Fibroblast of gingiva (primary cell): Measurements from ENCODE around the gene PTGER2.

Experiments used
- DNase-seq: peaks from one replicate; pipeline ENCODE4 v3.0.0-alpha.2; 2011; ENCODE audit warnings: low read depth

The PTGER2 gene, protein sequence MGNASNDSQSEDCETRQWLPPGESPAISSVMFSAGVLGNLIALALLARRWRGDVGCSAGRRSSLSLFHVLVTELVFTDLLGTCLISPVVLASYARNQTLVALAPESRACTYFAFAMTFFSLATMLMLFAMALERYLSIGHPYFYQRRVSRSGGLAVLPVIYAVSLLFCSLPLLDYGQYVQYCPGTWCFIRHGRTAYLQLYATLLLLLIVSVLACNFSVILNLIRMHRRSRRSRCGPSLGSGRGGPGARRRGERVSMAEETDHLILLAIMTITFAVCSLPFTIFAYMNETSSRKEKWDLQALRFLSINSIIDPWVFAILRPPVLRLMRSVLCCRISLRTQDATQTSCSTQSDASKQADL

DNA sequence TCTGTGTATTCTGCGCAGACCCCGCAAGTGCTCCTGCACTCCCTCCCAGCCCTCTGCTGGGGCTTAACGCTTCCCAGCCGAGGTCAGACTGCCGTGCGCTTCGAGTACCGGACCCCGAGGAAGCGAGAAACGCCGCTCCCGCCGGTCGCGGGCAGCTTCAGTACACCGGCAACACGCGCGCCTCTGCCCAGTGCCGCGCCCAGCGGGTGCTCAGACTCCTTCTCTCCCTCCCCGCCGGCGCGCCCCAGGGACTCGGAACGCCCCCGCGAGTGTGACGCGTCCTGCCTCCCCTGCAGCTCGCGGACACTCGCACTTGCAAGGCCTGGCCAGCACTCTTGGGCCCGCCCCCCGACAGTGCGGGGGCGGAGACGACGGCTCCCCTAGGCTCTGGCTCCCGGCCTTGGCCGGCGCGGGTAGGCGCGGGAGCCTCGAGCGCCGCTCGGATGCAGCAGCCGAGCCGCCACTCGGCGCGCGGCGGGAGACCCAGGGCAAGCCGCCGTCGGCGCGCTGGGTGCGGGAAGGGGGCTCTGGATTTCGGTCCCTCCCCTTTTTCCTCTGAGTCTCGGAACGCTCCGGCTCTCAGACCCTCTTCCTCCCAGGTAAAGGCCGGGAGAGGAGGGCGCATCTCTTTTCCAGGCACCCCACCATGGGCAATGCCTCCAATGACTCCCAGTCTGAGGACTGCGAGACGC lies at the start of gene PTGER2:
Gene PTGER2 (plus strand): TSS at position 410 of the 692 bp plus-strand sequence. CDS start 237 bp downstream, at position 647.
- peak; percentile 99 for DNase-seq

DNA sequence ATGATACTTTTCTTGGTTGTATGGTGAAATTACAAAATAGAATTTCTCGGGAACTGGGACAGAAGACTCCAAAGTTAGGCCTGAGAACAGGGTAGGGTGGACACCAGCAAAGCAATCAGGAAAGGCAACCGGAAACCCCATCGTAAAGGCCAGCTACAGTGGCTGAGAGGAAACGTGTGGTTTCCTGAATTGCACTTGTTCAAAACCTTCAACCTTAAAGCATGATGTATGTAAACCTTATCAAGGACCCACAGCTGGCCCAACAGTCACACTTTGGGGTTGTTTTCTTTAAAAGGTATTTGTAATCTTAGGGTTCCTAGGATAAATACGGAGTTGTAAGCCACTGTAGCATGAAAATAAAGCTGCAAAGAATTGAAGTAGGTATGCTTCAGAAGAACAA lies 48.9 kb upstream of the PTGER2 start:
- DNase-seq: no peak

DNA sequence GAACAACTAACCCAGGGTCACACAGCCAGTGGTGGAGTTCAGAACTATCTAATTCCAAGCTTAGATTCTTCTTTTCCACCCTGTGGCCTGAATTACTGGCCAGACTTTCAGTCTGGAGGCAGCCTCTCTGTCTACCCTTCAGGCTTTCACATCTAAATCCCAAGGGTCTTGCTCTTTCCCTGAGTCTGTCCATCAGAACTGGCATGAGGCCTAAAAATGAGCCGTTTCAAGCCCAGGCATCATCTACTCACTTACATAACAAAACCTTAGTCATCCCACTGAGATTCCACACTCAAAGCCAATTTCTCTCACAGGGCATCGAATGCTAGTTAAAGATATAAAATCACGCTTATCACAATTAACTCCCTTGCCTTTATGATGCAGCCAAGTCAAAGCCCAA lies 47.9 kb upstream of the PTGER2 start:
- peak; percentile 87 for DNase-seq

DNA sequence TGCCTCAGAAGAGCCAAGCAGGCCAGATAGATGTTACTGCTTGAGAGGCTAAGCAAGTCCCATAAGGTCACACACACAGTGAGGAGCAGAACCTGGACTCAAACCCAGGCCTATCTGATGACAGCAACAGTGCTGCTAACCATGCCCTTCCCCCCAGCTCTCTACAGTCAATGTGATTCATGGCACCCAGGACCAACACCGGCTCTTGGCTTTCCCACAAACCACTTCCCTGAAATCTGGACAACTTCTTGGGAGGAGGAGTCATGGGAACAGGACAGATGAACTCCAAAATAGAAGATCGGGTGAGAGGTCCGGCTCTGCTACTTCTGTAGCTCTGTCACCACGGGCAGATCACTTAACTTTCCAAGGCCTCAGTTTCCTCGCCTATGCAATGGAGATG lies 47.3 kb upstream of the PTGER2 start:
- DNase-seq: no peak

DNA sequence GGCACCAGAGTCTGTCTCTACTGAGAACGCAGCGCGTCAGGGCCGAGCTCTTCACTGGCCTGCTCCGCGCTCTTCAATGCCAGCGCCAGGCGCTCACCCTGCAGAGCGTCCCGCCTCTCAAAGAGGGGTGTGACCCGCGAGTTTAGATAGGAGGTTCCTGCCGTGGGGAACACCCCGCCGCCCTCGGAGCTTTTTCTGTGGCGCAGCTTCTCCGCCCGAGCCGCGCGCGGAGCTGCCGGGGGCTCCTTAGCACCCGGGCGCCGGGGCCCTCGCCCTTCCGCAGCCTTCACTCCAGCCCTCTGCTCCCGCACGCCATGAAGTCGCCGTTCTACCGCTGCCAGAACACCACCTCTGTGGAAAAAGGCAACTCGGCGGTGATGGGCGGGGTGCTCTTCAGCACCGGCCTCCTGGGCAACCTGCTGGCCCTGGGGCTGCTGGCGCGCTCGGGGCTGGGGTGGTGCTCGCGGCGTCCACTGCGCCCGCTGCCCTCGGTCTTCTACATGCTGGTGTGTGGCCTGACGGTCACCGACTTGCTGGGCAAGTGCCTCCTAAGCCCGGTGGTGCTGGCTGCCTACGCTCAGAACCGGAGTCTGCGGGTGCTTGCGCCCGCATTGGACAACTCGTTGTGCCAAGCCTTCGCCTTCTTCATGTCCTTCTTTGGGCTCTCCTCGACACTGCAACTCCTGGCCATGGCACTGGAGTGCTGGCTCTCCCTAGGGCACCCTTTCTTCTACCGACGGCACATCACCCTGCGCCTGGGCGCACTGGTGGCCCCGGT lies 46.4 kb upstream of the PTGER2 start, which contains the start of gene PTGDR:
Gene PTGDR (plus strand): TSS at position 198 of the 778 bp plus-strand sequence. CDS start 117 bp downstream, at position 315.
- DNase-seq: peak; percentile 5

DNA sequence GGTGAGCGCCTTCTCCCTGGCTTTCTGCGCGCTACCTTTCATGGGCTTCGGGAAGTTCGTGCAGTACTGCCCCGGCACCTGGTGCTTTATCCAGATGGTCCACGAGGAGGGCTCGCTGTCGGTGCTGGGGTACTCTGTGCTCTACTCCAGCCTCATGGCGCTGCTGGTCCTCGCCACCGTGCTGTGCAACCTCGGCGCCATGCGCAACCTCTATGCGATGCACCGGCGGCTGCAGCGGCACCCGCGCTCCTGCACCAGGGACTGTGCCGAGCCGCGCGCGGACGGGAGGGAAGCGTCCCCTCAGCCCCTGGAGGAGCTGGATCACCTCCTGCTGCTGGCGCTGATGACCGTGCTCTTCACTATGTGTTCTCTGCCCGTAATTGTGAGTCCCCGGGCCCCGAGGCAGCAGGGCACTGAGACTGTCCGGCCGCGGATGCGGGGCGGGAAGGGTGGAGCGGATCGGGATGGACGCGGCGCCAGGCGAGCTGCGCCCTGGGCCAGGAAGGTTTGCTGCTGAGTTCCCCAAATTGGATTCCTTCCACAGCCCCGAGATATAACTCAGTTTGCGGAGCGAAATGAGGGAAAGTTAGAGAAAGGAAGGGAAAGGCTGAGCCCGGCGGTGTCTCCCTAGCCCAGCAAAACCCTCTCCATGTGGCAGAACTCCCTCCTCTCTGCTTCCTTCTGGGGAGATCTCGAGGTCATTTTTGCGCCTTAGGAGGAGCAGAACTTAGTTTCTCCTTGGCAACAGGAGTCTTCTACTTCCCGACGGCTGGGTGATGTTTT lies 45.6 kb upstream of the PTGER2 start:
- DNase-seq: peak; percentile 23

DNA sequence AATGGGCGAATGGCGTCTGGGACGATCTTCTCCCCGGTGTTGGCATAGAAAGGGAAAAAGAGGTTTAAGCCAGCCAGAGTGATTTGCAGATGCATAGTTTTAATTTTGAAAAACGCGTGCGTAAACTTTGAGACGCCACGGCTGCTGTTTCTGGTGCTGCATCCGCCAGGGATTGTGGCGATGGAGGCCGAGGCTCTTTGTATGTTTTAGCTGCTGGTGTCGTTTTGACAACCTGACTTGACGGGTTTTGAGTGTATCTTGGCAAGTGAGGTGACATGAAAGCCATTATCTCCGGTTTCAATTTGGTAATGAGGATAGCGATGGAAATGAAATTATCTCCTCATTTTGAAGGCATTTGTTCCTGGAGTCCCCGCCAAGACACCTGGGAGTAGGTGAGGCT lies 45.0 kb upstream of the PTGER2 start:
- no peak for DNase-seq

DNA sequence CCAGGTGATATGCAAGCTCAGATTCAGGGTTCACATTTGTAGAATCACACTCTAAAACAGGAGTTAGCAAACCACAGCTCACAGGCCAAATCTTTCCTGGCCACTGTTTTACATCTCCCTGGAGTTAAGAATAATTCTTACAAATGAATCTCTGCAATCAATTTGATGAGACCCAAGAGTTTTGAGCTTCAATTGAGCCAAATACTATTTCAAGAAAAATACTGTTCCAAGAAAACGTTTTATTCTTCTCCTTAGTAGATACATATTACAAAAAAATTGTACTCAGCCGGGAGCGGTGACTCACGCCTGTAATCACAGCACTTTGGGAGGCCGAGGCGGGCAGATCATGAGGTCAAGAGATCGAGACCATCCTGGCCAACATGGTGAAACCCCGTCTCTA lies 44.1 kb upstream of the PTGER2 start:
- DNase-seq: no peak

DNA sequence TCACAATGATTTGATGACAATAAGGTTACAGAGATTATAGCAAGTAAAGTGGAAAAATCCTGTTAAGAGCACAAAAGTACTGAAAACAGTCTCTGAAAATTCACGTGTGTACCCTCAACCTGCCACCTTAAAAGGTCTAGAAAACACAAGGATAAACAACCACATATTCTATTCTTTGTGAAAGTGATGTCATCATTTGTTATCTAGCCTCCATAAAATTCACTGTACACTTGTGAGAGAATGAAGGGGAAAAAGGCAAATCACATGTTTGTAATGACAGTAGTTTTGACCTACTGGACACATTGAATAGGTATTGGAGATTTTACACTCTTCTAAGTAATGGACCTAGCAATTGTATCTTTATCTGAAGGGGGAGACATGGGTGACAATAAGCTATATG lies 42.6 kb upstream of the PTGER2 start:
- no peak for DNase-seq

DNA sequence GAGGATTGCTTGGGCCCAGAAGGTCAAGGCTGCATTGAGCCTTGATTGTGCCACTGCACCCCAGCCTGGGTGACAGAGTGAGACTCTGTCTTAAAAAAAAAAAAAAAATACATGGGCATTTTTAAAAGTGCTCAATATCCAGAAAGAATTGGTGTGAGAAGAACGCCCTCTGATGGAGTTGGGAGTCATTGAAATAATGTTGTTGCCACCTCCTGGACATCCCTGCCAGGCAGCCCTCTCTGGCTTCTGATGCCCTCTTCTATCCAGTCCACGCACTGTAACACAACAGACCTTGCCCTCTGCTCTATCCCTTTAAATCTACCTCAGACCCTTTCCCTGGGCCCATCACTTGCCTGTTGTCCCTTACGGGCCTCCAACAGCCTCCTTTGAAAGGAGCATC lies 41.7 kb upstream of the PTGER2 start:
- DNase-seq: peak; percentile 50

DNA sequence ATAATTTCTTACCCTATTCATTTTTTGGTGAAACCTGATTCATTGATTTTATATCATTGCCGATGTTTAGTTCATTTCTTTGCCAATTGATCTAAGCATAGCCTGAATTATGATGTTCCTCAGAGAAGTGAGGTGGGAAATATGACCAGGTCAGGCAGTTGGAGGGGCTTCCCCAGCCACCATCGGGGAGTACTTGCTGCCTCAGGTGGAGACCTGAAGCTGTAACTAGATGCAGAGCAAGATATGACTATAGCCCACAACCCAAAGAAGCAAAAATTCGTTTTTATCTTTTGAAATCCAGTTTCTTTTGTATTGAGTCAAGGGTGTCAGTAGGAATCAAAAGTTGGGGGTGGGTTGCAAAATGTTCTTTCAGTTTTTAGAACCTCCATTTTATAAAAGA lies 38.7 kb upstream of the PTGER2 start:
- DNase-seq: no peak

DNA sequence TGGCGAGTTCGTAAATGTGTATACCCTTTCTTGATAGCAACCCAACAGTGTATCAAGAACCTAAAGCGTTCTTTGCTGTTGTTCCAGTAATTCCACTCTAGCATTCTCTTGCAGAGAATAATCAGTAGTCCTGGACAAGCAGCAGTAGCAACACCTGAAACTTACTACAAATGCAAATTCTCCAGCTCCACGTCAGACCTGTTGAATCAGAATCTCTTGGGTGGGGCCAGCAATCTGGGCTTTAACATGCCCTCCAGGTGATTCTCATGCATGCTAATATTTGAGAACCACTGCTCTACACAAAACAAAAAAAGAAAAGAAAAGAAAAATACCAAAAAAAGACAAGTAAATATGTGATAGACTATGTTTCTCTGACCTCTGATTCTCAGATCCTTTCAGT lies 36.6 kb upstream of the PTGER2 start:
- DNase-seq: no peak

DNA sequence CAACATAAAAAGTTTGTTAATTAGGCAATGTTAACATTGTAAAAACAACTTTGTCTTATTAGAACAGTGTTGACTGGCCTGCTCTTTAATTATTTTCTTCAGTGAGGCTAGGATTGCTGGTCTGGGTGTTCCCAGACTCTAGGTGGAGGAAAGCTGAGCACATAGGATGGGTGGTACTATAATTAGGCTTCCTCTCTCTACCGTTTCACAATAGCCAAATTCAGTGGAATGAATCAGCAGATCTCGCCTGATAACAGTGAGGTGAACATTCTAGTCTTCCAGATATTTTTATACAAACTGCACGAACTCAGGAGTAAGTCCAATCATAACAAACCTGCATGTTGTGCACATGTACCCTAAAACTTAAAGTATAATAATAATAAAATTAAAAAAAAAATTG lies 34.7 kb upstream of the PTGER2 start:
- no peak for DNase-seq

DNA sequence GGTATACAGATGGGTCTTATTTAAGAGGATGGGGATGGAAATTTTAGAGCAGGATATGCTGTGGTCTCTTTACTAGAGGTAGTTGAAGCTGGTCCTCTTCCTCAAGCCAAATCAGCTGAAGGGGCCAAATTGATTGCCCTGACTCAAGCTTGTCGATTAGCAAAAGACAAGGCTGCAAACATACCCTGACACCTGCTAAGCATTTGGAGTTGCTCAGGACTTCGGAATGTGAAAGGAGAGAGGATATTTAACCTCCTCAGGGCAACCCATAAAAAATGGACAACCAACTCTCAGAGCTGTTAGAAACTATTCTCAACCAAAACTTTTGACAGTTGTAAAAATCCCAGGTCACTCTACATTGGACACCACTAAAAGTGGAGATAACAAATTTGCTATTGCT lies 31.0 kb upstream of the PTGER2 start:
- no peak for DNase-seq

DNA sequence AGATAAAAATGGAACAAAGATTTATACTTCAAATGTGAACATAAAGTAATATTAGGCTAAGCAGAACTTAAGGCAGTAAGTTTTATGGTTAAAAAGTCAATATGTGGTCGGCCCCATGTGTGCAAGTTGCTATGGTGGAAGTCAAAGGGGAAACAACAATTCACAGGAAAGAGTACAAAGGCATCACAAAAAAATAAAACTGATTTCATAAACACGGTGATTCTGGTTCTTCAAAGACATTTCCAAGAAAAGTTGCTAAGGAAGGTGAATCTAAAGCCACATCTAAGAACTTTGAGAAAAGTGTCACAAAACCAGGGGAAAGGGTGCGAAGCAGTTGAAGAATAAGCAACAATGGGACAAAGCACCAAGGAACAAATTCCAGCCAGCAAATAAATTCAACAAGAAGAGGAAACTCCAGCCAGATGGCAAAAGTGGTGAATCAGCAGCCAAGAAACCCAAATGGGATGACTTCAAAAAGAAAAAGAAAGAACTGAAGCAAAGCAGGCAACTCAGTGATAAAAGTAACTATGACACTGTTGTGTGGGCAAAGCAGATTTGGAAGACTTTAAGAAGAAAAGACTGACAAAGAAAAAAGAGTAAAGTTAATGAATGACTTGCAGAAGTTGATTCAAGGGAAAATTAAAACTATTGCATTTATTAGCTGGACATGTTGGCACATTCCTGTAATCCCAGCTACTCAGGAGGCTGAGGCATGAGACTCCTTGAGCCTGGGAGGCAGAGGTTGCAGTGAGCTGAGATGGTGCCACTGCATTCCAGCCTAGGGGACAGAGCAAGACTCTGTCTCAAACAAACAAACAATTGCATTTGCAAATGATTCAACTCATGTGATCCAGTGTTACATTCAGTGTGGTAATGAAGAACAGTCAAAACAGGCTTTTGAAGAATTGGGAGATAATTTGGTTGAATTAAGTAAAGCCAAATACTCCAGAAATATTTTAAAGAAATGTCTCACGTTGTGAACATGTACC lies 27.2 kb upstream of the PTGER2 start:
- peak; percentile 71 for DNase-seq

DNA sequence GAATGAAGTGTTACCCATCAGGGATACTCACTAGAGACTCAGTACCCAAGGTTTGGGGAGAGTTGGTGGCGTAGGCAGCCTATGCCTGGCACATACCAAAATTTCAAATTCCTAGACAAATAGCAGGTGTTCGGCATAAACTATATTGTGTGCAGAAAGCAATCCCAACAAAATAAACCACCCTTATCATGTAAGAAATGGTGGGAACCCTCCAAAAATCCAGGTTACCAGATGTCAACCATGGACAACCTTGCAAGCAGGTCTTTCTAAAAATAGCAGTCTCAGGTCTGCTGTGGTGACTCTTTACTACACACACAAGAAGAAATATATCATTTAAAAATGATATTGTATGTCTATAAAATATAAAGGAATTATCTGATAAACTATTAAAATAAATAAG lies 17.7 kb upstream of the PTGER2 start:
- DNase-seq: no peak

DNA sequence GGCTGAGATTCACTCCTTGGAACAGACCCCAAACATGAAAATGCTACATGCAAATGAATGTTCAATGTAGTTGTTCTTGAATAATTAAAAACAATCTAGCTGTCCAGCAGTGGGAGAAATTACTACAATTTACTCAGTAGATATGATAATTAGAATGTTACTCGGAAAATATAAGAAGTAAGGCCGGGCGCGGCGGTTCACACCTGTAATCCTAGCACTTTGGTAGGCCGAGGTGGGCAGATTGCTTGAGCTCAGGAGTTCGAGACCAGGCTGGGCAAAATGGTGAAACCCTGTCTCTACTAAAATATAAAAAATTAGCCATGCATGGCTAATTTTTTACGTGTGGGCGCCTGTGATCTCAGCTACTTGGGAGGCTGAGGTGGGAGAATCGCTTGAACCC lies 15.3 kb upstream of the PTGER2 start:
- DNase-seq: no peak

DNA sequence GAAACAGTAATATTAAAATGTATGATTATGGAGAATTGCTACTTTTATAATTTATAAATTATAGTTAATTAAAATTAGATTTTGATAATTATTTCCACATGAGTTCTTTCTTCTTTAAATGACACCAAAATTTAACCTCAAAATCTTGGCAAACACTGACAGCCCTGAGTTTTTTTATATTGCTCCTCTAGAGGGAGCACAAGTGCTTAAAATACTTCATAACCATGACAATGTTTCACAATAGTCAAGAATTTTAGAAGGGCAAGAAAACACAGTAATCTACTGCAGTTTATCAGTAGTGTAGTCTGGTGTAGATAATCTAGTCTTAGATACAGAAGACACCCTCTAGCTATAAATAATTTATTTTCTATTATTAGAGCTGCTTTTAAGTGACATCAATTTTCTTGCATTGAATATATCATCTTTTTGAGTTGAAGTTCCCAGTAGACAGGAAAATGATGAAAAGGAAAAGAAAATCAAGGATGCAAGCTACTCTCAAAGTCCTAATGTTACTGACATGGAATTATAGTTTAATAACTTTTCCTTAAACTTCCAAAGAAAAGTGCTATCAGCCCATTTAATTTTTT lies 14.3 kb upstream of the PTGER2 start:
- peak; percentile 57 for DNase-seq

DNA sequence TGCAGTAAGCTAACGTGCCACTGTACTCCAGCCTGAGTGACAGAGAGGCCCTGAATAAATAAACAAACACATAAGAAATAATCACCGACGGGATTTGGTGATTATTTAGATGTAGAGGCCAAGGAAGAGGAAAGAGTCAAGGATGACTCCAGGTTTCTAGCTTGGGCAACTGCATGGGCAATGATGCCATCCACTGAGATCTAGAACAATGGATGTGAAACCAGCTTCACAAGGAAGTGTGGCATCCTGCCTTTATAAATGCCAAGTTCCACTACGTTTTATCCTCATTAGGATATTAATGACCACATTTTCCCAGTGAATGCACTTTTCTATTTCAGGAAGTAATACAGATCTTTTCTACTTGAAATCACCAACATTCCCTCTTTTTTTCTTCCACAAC lies 10.9 kb upstream of the PTGER2 start:
- no peak for DNase-seq

DNA sequence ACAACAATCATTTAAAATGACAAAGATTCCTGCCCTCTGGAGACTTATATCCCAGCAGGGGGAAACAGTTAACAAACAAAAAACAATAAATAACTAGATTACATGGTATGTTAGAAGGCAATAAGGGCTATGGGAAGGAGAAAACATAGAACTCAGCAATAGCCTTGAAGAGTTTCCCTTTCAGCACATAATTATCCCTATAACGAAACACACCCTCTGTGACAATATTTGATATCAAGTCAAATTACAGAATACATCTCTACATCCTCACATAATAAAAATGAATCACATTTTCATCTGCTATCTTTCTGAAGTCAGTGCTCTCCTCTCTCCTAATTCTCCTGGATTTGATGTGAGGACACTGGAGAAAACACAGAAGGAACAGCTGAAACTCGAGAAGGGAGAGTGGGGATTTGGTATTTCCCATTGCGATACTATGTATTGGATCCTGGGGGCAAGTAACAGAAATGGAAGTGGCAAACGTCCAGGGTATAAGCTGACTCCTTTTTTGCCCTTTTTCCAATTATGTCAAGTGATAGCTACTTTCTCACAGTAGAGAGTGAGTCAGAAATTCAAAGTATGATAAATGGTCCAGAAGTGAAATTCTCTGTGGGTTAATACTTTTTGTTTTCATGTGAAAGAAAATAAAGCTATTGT lies 9.7 kb upstream of the PTGER2 start:
- peak; percentile 61 for DNase-seq
